ENCODE results near the gene SLC7A14.

SLC7A14 gene

DNA sequence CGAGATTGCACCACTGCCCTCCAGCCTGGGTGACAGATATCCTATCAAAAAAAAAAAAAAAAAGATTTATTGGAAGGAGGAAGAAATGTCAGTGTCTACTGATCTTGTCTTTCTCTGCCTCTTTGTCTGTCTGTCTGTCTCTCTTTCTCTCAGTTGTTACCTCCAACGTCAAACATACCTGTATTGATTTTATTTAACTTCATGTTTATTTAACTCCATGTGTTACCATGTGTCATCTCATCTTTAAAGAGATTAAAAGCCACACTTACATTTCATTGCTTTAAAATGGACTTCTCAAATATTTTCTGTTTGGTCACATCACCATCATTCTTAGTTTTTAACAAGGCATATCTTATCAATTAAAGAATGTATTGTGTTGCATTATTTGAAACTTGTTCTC is 157.8 kb downstream of the SLC7A14 start:
- no peak for DNase-seq (ENCODE audit: low read depth, low spot score)

DNA sequence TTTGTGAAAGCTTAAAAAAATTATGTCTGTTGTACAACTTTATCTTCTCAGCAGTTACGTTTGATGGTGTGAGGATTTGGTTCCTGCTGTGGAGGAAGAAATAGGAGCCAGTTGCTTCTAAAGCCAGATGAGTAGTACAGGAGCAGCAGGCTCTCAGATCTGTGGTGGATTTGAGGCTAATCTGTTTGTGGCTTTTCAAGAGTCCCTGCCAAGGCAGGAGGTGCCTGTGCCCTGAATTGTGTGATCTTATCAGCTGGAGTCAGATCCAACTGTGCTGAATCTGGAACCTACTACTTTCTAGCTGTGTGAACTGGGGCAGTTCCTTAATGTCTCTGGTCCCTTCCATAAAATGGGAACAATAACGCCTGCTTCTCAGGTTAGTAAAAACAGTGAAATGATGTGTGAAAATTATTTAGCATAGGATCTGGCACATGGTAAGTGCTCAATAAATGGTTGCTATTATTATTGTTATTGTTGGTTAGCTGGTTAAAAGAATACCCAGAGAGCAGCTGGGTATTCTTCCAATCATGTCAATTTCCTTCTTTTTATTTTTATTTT is 159.6 kb downstream of the SLC7A14 start:
- peak; percentile 12 for DNase-seq (ENCODE audit: low read depth, low spot score)

DNA sequence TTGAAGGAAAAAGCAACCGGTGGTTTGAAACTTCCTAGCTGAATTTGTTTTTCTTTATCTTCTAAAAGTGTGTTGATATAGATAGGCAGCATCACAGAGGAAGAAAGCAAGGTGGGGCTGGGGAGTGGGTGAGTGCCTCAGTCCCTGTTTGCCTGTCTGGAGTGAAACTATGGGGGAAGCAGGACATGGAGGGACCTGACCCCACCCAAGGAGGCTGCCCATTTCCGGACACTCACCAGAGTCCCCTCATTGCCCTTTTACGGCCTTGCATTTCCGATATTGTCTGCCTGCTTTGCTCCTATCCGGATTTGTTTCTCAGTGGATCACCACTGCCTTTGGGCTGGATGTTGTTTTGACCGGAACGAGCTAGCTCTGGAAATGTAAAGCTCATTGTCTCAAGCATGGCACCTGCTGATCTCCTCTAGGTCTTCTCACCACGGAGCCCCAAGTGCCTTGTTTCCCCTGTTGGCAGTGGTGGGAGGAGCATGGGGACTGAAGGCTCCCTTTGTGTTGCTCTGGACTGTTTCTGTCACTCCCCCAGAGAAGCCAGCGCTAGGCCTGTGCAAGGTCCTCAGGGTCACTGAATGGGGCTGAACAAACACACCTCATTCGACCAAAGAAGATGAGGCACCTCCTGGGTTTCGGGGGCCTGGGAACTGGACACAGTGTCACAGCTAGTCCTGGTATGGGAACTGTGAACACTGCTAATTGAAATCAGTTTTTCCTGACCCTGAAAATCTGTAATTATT is 160.2 kb downstream of the SLC7A14 start:
- DNase-seq (ENCODE audit: low read depth, low spot score): peak; percentile 67

DNA sequence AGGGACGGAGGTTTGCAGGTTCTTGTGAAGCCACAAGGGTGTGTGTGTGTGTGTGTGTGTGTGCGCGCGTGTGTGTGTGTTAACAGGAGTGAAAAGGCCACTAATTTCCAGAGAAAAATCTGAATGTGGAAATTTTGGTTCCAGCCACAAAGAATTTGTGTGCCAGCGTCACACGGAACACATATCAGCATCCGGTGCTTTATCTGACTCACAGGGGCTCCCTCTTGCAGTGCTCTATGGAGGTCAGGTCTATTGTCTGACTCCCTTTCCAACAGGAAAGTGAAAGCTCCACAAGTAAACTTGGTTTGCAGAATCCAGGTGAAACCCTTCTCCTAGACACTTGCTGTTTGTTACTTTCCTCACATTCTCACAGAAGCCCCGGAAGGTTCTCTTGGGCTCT is 161.0 kb downstream of the SLC7A14 start:
- no peak for DNase-seq (ENCODE audit: low read depth, low spot score)

DNA sequence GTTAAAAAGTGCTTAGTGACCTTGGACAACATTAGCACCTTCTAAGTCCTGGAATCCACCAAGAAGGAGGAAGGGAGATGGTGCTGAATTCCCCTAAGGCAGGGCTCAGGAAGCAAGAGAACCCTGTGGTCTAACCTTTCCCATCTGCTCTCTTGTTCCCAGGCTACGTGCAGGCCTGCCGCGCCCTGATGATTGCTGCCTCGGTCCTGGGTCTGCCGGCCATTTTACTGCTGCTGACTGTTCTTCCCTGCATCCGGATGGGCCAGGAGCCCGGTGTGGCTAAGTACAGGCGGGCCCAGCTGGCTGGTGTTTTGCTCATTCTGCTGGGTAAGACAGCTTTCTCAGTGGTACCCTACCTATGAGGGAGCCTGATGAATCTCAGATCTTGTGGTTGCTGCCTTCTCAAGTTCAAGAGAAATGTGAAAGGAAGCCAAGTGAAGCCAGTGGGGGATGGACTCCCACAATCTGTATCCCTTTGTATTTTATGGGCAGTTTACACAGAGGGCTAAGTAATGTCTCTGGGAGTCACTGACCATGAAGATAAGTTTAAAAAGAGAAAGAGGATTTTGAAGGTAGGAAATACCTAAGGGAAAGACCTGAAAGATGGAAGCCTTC is 162.8 kb downstream of the SLC7A14 start:
- DNase-seq (ENCODE audit: low read depth, low spot score): peak; percentile 11

DNA sequence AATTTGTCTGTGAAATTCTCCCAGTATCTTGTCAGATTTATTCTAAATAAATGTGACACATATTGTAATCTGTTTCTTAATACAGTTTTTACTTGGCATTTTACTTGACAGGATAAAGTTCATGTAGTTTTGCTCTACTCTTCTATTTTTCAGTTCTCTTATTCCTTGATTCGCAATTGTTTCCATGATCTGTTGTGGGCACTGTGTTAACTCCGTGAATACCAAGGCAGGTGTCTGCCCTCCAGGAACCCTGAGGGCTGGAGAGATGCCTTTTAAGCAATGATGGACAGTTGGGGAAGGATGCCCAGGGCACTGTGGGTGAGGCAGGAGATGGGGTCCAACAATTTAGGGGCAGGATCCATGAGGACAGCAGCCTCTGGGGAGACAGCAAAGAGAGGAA is 164.1 kb downstream of the SLC7A14 start:
- no peak for DNase-seq (ENCODE audit: low read depth, low spot score)

DNA sequence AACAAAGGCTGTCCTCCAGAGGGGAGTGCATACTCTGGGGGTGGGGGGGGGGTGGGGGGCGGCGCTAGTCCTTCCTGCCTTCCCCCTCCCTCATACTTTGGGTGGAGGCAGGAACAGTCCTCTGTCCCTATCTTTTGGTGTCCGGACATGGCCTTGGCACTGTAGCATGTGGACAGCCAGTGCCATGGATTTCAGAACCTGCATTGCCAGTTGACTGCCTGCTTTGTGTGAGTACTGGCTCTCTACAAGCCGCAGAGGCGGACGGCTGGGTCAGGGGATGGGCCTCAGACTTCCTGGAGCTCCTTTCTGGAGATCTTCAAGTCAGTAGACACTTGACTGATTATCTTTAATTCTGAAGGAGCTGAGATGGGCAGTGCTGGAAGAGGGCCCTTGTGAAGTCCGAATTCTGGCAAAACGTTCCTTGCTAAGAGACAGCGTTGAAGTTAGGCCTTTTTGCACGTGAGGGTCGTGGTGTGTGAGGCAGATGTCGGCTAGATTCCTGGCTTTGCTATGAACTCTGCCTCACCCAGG is 164.7 kb downstream of the SLC7A14 start:
- no peak for DNase-seq (ENCODE audit: low read depth, low spot score)

DNA sequence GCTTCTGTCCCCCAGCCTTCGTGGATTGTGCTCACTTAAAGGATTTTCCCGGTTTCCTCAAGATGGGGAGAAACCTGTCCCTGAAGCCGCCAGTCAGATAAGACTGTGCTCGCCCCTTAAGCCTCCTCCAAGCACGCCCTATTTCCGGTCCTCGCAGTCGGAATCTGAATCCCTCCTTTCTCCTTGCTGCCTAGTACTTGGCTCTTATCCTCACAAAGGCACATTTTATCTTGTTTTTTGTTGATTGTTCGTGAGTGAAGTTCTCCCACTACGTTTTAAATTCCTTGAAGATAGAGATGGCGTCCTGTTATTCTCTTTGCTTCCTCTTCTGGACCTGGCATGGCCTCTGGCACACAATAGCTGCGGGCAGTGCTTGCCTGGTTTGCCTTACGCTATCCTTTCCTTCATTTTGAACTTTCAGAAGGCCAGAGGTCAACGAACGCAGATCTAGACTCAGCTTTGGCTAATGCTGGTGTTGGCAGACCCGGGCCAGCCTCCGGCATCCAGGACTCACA is 165.5 kb downstream of the SLC7A14 start:
- peak; percentile 45 for DNase-seq (ENCODE audit: low read depth, low spot score)

DNA sequence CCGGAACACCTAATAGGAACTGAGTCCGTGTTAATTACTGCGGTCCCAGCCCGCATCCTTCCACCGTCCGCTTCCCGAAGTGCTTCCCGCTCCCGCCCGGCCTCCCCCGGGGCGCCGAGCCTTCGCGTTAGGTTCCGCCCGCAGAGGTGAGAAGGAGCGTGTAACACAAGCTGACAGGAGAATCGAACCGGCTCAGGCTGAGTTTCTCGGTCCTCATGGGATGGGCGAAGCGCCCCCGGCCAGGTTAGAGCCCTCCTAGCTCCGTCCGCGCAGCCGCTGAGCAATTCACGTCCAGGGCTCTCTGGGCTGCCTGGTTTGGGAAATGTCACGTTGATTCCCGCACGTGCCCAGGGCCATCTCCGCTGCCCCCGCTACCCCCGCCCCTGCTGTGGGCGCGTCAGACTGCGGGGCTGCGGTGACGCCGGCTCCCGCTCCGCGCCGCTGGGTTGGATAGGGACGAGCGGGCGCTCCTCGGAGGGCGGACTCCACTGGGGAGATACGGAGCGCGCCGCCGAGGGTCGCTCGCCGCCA is 166.3 kb downstream of the SLC7A14 start:
- peak; percentile 71 for DNase-seq (ENCODE audit: low read depth, low spot score)

DNA sequence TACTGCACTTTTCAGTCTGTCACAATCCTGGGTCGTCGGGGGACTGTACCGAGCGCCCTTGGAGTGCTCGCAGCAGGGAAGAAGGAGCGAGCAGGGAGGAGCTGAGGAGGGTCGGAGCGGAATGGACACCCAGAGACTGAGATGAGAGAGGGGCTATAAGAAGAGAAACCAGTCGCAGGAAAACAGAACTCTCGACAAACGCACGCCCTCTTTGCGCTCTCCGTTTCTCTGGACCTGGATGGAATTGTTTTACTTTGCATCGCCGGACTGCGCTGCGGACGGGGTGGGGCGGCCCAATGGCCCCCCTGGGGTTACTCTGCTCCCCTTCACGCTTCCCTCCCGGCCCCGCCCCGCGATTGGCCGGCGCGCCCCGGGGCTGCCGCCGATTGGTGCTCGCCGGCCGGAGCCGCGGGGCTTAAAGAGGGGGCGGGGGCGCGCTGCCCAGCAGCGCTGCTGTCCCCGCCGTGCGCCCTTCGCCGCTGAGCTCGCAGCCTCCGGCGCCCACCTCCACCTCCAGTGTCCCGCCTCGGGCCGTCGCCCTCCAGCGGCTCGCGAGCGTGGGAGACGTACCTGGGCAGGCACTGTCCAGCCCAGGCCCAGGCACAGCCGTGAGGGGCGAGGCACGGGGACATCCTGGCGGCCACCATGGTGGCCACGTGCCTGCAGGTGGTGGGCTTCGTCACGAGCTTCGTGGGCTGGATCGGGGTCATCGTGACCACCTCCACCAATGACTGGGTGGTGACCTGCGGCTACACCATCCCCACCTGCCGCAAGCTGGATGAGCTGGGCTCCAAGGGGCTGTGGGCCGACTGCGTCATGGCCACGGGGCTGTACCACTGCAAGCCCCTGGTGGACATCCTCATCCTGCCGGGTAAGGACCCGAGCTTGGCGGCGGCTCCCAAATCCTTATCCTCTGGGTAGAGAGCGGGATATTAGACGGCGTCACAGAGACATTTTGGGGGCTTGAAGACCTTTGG is 167.2 kb downstream of the SLC7A14 start, which contains the start of gene CLDN11:
CLDN11 (plus strand) TSS at position 447 of the 977 bp plus-strand sequence; CDS start at position 646, 199 bp downstream.
- DNase-seq (ENCODE audit: low read depth, low spot score): peak; percentile 50

DNA sequence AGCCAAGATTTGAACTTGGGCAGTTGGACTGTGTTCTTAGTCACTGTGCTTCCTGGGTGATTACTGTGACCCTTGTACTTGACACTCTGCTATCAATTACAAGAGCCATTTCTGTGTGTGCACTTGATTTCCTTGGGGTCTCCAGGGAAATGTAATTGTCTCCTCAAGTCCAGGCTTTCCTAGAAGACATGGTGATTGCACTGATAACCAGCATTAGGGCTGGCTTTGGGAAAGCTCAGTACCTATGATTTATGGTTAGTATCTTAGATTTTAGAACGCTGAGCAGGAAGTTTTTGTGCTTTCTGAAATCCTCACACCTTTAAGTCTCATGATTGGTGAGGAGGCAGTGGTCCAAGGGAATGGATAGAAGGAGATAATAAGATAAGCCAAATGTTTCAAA is 168.8 kb downstream of the SLC7A14 start:
- no peak for DNase-seq (ENCODE audit: low read depth, low spot score)

DNA sequence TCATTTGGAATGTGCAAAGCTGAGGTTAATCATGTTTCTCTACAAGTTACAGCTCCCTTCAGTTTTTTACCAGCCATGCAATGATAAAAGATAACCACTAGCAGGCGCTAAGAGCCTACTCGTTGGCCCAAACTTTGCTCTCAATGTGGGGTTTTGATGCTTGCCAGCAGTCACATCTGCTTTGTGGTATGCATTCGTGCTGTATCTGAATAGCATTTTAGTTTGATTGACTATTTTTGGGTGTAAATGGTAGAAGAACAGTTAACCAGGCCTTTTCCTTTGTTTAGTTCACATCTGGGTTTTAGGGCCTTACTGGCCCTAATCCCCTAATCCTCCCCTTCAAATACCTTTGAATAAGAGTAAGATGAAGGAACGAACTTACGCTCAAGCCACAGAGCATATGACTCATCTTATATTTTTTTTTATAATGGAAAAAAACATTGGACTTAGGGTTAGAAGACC is 171.6 kb downstream of the SLC7A14 start:
- peak; percentile 59 for DNase-seq (ENCODE audit: low read depth, low spot score)

DNA sequence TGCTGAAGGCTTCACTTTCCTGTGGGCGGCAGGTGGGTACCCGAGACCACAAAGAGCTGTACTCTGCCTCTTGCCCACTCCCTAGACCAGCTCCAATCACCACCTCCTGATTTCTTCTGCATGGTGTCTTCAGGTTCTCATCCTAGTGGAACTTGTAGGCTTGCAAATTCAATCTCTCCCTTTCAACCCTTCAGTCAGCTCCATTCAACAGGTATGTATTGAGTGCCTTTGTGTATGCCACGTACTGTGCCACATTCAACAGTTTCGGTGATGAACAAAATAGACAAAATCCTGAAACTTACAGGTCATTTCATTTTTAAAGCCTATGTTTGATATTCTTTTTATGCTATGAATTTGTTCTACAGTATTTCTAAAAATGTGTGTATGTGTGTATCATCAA is 172.6 kb downstream of the SLC7A14 start:
- DNase-seq (ENCODE audit: low read depth, low spot score): no peak

DNA sequence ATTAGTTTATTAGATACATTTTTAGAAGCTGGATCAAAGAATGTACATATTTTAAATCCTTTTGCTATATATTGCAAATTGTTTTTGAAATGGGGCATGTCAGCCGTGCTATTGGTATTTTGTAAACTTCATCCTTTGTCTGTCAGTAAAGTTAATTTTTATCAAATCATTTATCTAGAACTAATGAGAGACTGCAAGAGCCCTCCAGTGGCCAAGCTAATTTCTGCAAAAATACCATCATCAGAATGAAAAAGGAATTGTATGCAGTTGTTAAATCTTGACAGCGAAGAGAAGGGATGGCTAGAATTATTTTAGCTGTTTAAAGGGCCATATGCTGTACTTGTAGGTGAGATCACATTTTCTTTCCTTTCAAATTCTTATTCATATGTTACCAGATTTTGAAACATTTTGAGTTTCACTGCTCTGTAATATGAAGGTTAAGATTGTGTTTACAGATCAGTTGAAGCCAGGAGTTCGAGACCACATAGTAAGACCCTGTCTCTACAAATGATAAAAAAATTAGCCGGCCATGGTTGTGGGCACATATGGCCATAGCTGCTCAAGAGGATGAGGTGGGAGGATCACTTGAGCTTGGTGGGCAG is 175.3 kb downstream of the SLC7A14 start:
- no peak for DNase-seq (ENCODE audit: low read depth, low spot score)

Data from ELF-1 (cell line).